ENCODE data around the gene ZNF778. TPM values are rescaled to one million over a fixed set of nuclear protein-coding genes. Genes with fewer than 3 reads are reported as not detected.

The ZNF778 gene
- total and polyA plus RNA-seq, 2 of the 13 experiments (the other 11 are each of a cell fraction or from before 2014, with no cell fraction given), result 3.8 to 7.2 TPM

GRCh38 chr16:89232107-89232506 lies 14.6 kb downstream of the ZNF778 start (continued):
- no peak for TF ChIP-seq ELK4 (CRISPR knock-in tag; IDR thresholded peaks at IDR 0.05; ENCODE audit: borderline replicate concordance)
- no peak for TF ChIP-seq ATF3 (CRISPR knock-in tag; IDR thresholded peaks at IDR 0.05)
- TF ChIP-seq ZNF335 (CRISPR knock-in tag; IDR thresholded peaks at IDR 0.05), result no peak
- no peak; the same call in 1 of the 2 replicates for TF ChIP-seq NFE2L2 (IDR thresholded peaks at IDR 0.05; ENCODE audit: low read length)
- peak; percentile 74; the same call in 1 of the 2 replicates for TF ChIP-seq ZNF766 (CRISPR knock-in tag; IDR thresholded peaks at IDR 0.05; ENCODE audit: borderline replicate concordance)
- TF ChIP-seq YEATS2 (CRISPR knock-in tag; IDR thresholded peaks at IDR 0.05; ENCODE audit: borderline replicate concordance), result peak; percentile 61; the same call in 1 of the 2 replicates
- TF ChIP-seq ZBTB44 (CRISPR knock-in tag; IDR thresholded peaks at IDR 0.05), result no peak
- no peak for TF ChIP-seq ZNF616 (CRISPR knock-in tag; IDR thresholded peaks at IDR 0.05; ENCODE audit: low read depth)
- no peak for TF ChIP-seq CCAR2 (optimal IDR thresholded peaks at IDR 0.05; ENCODE audit: low read depth, low read length)
- no peak for TF ChIP-seq FLYWCH1 (CRISPR knock-in tag; IDR thresholded peaks at IDR 0.05)
- no peak for TF ChIP-seq REXO4 (CRISPR knock-in tag; IDR thresholded peaks at IDR 0.05; ENCODE audit: borderline replicate concordance)
- TF ChIP-seq ZBED4 (CRISPR knock-in tag; IDR thresholded peaks at IDR 0.05; ENCODE audit: borderline replicate concordance), result peak; percentile 52; the same call in 1 of the 2 replicates
- no peak; the same call in 1 of the 2 replicates for TF ChIP-seq ZNF687 (CRISPR knock-in tag; IDR thresholded peaks at IDR 0.05)
- peak; percentile 19; the same call in 1 of the 2 replicates for TF ChIP-seq ZNF317 (CRISPR knock-in tag; IDR thresholded peaks at IDR 0.05)
- TF ChIP-seq ZNF788 (CRISPR knock-in tag; IDR thresholded peaks at IDR 0.05; ENCODE audit: borderline replicate concordance), result peak; percentile 65; the same call in 1 of the 2 replicates
- 0 out of 2 replicates have a peak, but pooled peaks have one; percentile 76 for TF ChIP-seq ZSCAN31 (CRISPR knock-in tag; IDR thresholded peaks at IDR 0.05; ENCODE audit: low read depth)
- no peak for TF ChIP-seq ZNF781 (CRISPR knock-in tag; IDR thresholded peaks at IDR 0.05; ENCODE audit: borderline replicate concordance, not compliant biosample characterization)

All from HepG2 (cell line).